HG03354 (cell line): ENCODE results near the gene ROBO3.

Experiments used
- ATAC-seq: cut with Tn5 transposase; IDR thresholded peaks from one replicate; pipeline ENCODE4 v1.9.1; 2021; ENCODE audit warnings: mild to moderate bottlenecking; ENCODE audit not compliant: unreplicated experiment, poor library complexity, severe bottlenecking

Gene ROBO3

DNA sequence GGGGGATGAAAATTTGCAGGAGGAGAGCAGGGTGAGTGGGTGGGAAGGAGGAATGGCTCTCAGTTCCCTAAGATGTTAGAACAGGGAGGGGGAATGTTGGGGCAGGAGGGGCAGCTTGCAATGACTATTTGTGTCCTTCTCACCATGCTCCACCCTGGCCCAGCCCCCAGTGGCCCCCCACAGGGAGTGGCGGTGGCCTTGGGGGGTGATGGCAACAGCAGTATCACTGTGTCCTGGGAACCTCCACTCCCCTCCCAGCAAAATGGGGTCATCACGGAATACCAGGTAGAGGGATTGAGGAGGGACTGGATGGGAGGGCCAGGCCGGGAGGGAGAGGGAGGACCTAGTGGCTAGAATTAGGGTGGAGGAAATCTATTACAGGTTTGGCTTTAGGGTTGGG, 10.2 kb downstream of the ROBO3 start:
- no peak for ATAC-seq

DNA sequence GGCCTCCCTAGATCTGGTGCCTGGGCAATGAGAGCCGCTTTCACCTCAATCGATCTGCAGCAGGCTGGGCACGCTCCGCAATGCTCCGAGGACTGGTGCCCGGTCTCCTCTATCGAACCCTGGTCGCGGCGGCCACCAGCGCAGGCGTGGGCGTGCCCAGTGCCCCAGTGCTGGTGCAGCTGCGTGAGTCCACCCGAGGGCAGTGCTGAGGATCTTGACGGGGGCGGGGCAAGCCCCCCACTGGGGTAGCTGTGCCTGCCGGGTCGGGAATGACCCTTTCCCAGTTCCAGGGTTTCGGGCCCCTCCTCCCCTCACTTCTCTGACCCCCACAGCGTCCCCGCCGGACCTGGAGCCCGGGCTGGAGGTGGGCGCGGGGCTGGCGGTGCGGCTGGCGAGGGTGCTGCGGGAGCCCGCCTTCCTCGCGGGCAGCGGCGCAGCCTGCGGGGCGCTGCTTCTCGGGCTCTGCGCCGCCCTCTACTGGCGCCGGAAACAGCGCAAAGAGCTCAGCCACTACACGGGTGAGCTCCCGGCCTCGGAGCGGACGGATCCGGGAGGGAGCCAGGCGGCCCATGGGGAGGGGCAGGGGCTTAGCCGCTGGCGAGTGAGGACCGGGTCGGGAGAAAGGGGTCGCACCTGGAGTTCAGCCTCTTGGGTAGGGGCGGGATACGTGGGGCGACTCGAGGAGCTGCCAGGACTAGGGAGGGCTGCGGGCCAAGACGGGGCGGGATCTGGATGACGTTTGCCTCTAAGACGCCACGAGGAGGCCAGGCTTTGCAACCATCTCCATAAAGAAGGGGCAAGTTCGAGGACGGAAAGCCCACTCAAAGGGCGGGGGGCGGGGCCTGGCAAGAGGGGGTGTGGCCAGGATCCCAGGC, 10.9 kb downstream of the ROBO3 start:
- peak; percentile 93 for ATAC-seq

DNA sequence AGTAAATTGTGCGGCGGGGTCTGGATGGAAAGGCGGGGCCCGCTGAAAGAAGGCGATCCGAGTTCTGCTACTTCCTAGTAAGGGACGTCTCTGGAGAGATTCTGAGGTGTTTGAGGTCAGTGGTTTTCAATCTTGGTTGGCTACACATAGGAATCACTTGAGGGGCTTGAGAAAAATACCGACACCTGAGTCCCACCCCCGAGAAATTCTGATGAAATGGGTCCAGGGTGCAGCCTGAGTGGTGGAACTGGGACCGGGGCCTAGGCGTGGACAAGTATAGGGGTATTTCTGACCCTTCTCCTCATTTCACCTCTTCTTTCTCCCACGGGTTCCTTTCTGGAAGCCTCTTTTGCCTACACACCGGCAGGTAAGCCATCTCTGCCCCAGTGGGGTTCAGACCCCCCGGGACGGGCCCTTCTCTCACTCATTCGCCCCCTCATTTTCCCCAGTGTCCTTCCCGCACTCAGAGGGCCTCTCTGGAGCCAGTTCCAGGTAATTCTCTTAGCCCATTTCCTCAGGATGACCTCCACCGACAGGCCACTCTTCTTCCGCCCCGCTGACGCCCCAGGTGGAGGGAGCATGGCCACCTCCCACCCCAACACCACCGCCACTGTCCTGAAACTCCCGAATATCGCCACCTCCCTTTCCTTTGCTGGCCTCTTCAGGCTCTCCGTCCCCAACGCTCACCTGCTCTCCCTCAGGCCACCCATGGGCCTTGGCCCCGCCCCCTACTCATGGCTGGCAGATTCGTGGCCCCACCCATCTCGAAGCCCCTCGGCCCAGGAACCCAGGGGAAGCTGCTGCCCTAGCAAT, 11.8 kb downstream of the ROBO3 start:
- no peak for ATAC-seq

DNA sequence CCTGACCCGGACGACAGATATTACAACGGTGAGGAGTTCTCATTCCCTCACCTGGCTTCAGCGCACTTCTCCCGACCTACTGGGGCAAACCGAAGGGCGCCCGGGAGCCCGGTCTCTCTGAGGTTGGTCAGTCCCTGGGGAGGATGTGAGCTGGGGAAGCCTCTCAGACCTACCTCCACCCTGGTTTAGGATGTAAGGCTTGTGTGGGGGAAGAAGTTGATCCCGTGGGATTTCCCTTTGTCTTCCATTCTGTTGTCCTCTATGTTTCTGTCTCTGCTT, 12.3 kb downstream of the ROBO3 start:
- no peak for ATAC-seq

DNA sequence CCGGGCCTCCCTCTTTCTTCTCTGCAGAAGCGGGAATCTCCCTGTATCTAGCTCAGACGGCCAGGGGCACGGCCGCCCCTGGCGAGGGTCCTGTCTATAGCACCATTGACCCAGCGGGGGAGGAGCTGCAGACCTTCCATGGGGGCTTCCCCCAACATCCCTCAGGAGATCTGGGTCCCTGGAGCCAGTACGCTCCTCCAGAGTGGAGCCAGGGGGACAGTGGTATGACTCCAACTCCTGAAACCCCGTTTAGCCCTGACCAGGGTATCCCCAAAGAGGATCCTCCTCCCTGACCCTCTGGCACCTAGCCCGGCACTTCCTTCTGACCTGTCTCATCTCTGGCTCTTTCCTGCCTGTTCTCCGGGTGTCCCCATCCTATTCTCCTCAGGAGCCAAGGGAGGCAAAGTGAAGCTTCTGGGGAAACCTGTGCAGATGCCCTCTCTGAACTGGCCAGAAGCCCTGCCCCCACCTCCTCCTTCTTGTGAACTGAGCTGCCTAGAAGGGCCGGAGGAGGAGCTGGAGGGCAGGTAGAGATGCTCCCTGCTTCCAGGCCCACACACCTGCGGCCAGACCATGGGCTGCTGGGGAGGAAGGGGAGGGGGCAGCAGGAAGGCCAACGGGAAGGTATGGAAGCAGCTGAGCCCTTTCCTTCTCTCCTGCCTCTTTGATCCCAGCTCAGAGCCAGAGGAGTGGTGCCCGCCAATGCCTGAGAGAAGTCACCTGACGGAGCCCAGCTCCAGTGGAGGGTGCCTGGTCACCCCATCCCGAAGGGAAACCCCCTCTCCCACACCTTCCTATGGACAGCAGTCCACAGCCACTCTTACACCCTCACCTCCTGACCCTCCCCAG, 12.9 kb downstream of the ROBO3 start:
- ATAC-seq, result no peak

DNA sequence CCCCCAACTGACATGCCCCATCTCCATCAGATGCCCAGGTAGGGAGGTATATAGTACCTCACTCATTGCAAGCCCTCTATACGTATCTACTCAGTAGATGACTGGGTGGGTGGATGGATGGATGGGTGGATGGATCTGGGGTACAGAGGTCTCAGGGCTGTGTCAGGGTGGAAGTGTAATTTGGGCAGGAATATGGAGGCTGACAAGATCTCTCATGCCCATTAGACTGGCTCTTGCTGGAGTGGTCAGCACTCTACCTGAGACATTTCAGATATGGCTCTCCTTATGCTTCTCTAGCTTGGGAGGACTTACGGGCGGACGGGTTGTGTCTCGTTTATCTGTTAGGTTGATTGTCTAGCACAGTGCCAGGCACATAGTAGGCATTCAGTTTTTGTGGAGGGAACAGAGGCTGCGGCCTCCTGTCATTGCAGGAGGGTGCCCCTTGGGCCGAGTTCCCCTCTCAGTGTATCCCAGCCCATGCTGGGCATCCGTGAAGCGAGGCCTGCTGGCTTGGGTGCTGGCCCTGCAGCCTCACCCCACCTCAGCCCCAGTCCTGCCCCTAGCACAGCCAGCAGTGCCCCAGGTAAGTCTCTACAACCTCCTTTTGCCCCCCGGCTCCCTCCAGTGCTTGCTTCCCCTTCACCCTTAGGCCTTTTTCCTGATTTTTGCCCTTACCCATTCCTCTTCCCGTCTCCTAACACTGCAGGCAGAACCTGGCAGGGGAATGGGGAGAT, 13.7 kb downstream of the ROBO3 start:
- no peak for ATAC-seq

DNA sequence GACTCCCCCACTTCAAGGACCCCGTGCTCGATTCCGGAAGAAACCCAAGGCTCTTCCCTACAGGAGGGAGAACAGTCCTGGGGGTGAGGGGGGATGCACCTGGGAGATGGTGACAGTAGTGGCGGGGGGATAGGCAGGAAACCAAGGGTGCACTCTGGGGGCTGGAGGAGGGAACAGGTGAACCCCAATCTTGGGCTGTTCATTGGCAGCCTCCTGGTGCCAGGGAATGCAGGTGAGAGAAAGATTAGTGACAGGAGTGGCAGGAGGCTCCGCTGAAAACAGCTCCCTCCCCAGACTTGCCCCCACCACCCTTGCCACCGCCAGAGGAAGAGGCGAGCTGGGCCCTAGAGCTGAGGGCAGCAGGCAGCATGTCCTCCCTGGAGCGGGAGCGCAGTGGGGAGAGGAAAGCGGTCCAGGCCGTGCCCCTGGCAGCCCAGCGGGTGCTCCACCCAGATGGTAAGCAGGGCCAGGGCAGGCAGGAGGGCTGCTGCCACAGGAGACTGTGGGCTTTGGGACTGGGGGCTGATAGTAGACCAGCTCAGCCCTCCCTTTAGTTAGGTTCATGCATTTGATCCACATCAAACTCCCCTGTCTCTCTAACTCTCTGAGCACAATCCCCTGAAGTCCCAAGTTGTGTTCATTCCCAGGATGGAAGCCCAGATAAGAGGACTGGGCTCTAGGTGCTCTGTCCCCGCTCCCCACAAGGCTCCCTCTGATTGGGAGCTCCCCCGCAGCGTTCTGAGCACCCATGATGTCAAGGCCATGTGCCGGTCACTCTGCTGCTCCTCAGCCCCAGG, 14.5 kb downstream of the ROBO3 start:
- ATAC-seq, result no peak

DNA sequence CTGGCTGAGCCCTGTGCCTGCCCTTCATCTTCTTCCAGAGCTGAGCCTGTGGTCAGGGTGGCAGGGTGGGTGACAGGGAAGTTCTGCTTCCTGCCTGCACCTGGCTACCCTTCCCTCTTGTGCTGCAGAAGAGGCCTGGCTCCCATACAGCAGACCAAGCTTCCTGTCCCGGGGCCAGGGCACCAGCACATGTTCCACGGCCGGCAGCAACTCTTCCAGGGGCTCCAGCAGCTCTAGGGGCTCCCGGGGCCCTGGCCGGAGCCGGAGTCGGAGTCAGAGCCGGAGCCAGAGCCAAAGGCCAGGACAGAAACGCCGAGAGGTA, 15.0 kb downstream of the ROBO3 start:
- no peak for ATAC-seq

DNA sequence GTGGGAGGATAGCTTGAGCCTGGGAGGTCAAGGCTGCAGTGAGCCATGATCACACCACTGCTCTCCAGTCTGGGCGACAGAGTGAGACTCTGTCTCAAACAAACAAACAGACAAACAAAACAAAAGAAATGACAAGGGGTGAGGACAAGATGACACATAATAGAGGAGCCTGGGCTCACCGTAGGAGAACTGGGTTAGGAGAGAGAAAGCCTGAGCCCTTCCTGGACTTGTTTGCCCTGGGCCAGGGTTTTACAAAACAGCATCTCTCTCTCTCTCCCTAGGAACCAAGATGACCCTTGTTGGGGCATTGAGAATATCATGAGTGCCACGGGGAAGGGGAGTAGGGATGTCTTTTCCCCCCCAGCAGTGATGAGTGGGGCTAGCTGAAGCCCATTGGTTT, 15.7 kb downstream of the ROBO3 start:
- no peak for ATAC-seq

DNA sequence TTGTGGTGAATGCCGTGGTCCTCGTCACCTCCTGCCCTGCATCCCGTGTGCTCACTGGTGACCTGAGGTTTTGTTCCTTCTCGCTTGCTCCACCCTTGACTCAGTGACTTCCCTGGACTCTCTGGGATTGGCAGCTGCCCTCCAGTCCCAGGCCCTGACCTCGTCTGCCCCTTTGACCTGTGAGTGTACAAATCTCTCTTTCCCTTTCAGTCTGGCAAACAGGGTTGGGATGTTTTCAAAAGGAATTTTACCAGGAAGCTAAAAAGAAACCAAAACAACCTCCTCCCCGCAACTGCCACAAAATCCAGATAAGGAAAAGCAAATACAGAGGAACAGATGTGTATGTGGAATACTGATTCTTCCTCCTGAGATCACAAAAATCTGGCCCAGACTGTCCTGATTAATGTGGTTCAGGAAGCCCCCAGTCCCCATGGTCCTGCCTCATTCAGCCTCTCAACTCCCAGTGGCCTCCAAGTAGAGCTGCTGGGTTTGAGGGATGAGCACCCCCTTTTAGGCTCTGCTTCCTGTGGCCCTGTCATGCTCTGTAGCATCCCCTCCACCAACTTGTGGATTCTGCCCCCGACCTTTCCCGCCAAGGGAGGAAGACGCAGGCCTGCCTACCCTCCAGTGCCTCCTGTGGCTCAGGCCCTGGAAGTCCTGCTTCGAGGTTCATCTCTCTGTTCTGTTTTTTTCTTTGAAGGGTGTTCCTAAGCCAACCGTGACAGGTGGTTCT, 17.3 kb downstream of the ROBO3 start:
- no peak for ATAC-seq

DNA sequence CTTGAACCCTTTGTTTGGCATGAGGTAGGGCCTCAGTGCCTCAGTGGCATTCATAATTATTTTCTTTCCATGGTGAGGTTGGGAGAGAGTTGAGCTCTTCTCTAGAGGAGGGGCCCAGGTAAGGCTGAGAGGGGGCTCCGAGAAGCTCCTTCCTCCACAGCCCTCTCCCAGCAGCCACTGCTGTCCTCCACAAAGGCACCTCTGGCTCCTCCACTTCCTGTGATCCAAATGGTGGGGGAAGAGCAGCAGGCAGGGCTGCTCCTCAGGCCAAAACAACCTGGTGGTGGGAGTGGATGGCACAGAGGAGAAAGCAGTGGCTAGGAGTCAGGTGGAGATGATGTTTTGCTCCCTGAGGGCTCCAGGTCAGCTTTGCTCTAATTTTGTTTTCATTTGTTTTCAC, 19.1 kb downstream of the ROBO3 start:
- no peak for ATAC-seq

DNA sequence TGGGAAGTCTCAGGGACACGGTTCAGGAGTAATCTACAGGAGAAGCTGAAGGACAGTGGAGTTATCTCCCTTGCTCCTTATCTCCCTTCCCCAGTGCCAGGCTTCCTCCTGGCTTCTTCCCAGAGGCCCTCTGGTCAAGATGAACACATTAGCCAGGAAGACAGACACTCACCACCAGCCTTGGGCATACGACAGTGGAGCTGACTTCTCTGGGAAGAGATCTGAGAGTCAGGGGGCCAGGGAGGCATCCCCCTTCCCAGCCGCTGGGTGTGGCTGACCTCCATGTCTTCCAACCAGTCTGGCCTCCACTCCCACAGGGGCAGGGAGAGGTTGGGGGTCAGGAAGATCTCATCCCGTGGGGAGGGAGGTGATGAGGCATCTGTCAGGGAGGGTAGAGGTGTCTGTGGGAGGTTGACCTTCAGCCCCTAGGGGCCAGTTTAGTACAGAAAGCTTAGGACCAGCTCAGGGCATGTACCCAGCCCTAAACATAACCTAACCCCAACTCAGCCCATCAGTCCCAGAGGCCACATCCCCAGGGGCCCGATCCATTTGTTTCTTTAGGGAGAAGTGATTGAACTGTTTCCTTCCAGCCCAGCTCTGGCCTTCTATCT, 19.7 kb downstream of the ROBO3 start:
- no peak for ATAC-seq

DNA sequence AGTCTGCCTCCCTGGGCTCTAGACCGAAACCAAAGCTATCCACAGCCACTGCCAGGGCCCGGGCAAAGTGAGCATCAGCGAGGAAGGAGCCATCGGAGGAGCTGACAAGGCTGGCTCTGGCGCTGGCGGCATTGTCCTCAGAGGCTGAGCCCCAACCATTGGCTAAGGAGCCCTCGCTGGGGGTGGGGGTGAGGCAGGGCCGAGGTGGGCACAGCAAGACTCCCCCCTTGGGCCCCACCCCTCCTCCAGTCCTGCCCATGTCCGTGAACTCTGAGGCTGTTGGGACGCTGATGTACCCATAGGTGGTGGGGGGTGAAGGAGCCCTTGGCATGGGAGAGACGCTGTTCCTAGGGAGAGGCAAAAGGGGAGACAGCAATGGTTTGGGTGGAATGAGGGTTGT, 21.2 kb downstream of the ROBO3 start:
- no peak for ATAC-seq

DNA sequence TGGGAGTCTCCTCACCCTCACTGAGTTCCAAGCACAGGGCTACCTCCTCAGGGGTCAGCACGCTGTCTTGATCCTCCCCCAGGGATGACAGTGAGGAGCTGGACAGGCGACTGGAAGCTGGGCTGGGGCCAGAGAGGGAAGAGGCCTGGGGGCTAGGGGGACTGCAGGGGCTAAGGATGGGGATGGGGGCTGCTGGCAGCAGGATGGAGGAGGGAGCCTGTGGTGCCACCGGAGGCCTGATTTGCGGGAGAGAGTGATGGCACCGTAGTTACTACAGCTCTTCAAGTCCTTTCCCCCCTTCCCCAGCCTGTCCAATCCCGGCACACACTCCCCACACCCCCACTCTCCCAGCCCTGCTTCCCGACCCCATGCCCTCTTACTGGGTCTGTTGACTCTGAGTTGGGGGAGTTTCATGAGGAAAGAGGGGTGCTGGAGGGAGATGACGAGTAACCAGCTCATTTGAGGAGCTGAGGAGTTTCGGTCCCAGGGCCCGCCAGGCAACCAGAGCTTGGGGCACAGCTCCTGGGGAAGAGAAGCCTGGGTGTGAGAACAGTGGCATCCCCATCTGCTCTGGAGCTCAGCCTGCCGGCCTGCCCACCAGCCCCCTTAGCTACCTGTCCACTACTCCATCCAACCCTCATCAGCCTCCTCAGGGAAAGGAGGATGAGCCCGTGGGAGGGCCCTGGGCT, 21.9 kb downstream of the ROBO3 start:
- no peak for ATAC-seq

DNA sequence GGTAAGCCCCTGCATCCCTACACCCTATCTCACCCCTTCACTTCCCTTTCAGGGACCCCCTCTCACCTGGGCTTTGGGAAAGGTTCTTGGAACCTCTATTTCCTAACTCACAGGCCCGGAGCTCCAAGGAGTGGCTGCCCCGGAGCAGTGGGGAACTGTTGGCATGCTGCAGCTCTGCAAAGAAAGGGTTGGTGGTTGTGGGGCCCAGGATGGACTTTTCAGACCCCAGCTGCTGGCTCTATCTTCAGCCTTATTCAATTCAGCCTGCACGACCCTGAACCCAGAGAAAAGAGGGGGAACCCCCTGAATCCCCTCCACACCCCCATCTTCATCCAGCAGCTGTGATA, 22.4 kb downstream of the ROBO3 start:
- ATAC-seq, result no peak

DNA sequence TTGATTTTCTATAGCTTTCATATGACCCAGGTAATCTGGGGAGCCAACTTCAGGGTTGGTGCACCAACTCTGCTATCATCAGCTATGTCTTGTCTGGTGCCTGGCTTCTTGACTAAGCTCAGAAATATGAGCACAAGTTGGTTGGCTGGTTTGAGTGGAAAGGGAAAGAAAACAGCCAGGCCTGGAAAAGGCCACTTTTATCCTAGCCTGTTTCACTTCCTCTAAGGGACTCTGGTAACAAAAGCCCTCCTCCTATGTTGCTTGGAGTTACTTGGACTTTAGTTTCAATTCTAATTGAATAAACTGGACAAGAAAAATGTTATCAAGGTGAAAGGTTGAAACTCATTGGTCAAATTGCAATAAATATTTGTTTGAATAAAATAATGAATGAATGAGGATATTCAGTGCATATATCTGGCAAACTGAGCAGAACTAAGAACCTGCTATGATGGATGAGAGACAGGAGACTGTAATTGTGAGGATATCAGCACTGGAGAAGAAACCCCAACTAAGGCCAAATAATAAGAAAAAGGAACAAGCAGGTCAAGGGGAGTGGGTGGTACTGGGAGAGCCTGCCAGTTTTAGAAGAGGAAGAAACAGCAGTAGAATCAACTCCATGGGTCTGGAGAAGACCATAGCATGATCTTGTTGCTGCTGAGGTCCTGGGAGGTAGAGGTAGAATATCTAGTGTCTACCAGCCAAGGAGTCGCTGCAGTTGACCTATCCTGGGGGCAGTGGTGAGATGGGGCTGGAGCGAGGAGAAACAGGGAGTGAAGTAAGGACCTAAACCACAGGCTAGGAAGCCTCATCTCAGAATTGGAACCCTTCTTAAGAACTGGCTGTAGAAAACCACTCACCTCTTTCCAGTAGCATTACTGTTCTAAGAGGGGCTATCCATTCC, 24.2 kb downstream of the ROBO3 start:
- no peak for ATAC-seq

DNA sequence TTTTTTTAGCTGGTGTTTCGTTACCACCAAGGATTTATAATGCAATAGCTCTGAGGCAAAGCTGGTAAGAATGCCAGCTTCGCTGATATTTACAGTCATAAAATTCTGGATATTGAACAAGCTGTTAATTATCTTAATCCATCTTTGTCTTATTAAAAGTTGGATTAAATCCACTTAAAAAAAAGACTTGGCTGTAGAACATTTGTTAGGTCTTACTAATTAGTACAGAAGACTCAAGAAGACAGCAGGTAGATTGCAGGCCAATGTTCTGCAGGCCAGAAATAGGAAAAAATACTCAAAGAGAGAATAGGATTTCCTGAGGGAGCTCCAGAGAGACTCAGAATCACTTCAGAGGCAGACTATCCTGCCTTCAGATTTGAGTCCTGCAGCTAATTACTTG, 24.9 kb downstream of the ROBO3 start:
- ATAC-seq, result no peak
